HCT116 (cell line): ENCODE results near the gene SLC41A3. TPM values are rescaled to one million over a fixed set of nuclear protein-coding genes. Genes with fewer than 3 reads are reported as not detected.
A peak's percentile ranks its signal among the peaks of the same experiment; 100 is the strongest.

Experiments used
- ATAC-seq: fragments of 200-7000 bp; cut with Tn5 transposase; 2 replicates; pipeline ENCODE4 v1.9.1; 2020; ENCODE audit warnings: mild to moderate bottlenecking, moderate library complexity
- BruUV-seq: library from RNA; stranded (reverse); fragments of 400-500 nt; replicated peaks from 2 replicates; lab custom pipeline; 2021; lab: Mats Ljungman, UMichigan
- CTCF ChIA-PET: fragments of 300-600 bp; sonication (Branson Sonifier 250); formaldehyde crosslinking; loops from one replicate; lab custom pipeline; 2021; ENCODE audit warnings: antibody characterized with exemption; lab: Charles Lee
- POLR2A ChIA-PET: fragments of 300-600, 350-600 bp; sonication (Branson Sonifier 250); formaldehyde crosslinking; loops from one replicate; lab custom pipeline; 2021; ENCODE audit warnings: antibody characterized with exemption; lab: Charles Lee
- RAD21 ChIA-PET, 2 experiments: fragments of 300-600 bp; sonication (Branson Sonifier 250); formaldehyde crosslinking; loops; one replicate each; lab custom pipeline; 2023; ENCODE audit warnings: low total read pairs in 2 of 2; ENCODE audit not compliant: uncharacterized antibody in 2 of 2, unreplicated experiment in 2 of 2, low non-redundant PET in 1 of 2; lab: Charles Lee
- DNase-seq: peaks from one replicate; pipeline ENCODE4 v3.0.0-alpha.2; 2010; ENCODE audit warnings: low read depth, low spot score
- H2AFZ ChIP-seq: fragments of 200-600 bp; shearing (Covaris generic), sonication (generic); 2 replicates; pipeline ENCODE4 v1.6.1; 2017; ENCODE audit warnings: low read depth, mixed run types, mixed read lengths, antibody characterized with exemption, low read length; ENCODE audit not compliant: poor library complexity, severe bottlenecking
- H3K27ac ChIP-seq: 2 replicates; pipeline ENCODE4 v1.5.1; 2012; ENCODE audit warnings: low read depth, low read length
- H3K27me3 ChIP-seq: fragments of 200-600 bp; sonication (generic); 2 replicates; pipeline ENCODE4 v1.6.1; 2016; ENCODE audit warnings: mixed run types, low read length, mixed read lengths; ENCODE audit not compliant: insufficient read depth
- H3K36me3 ChIP-seq, 2 experiments: fragments of 200-500 bp in 1 of 2; fragments of 200-600 bp in 1 of 2; sonication (Bioruptor generic) in 1 of 2; sonication (generic) in 1 of 2; 2 replicates each; pipeline versions ENCODE4 v1.5.1 to v1.6.1; 2014 to 2016; ENCODE audit warnings: low read length in 2 of 2, inconsistent platforms in 1 of 2, mixed read lengths in 1 of 2, mixed run types in 1 of 2; ENCODE audit not compliant: insufficient read depth in 2 of 2, control insufficient read depth in 1 of 2
- H3K4me1 ChIP-seq, 2 experiments: fragments of 200-600 bp in 1 of 2; sonication (generic) in 1 of 2; 2 replicates each; pipeline versions ENCODE4 v1.5.1 to v1.6.1; 2012 to 2017; ENCODE audit warnings: low read length in 2 of 2, inconsistent platforms in 1 of 2, mild to moderate bottlenecking in 1 of 2, mixed read lengths in 1 of 2, mixed run types in 1 of 2, moderate library complexity in 1 of 2; ENCODE audit not compliant: insufficient read depth in 2 of 2, control insufficient read depth in 1 of 2
- H3K4me2 ChIP-seq: fragments of 200-600 bp; sonication (generic); 2 replicates; pipeline ENCODE4 v1.6.1; 2017; ENCODE audit warnings: mixed run types, low read length, mixed read lengths
- H3K4me3 ChIP-seq, 2 experiments: fragments of 200-600 bp in 1 of 2; sonication (generic) in 1 of 2; replicated peaks in 1 of 2; 2 replicates each; pipeline ENCODE4 v1.5.1; 2011 to 2016; ENCODE audit warnings: low read length in 2 of 2, control low read depth in 1 of 2, low read depth in 1 of 2, mild to moderate bottlenecking in 1 of 2, mixed read lengths in 1 of 2, mixed run types in 1 of 2
- H3K79me2 ChIP-seq: fragments of 200-600 bp; sonication (generic); 2 replicates; pipeline ENCODE4 v1.6.1; 2017; ENCODE audit warnings: mild to moderate bottlenecking, mixed run types, low read length, moderate library complexity, mixed read lengths; ENCODE audit not compliant: insufficient read depth
- H3K9ac ChIP-seq: fragments of 200-600 bp; sonication (generic); 2 replicates; pipeline ENCODE4 v1.6.1; 2016; ENCODE audit warnings: low read length, mixed read lengths
- H3K9me2 ChIP-seq: fragments of 200-600 bp; sonication (generic), shearing (Covaris generic); 2 replicates; pipeline ENCODE4 v1.6.1; 2017; ENCODE audit warnings: mixed run types, mild to moderate bottlenecking, moderate library complexity; ENCODE audit not compliant: insufficient read depth
- H3K9me3 ChIP-seq, 2 experiments: fragments of 200-500 bp in 1 of 2; fragments of 200-600 bp in 1 of 2; sonication (Bioruptor generic) in 1 of 2; sonication (generic) in 1 of 2; 2 replicates each; pipeline ENCODE4 v1.6.1; 2014 to 2017; ENCODE audit warnings: low read length in 2 of 2, mixed read lengths in 2 of 2, inconsistent platforms in 1 of 2, low read depth in 1 of 2, mild to moderate bottlenecking in 1 of 2, mixed run types in 1 of 2, moderate library complexity in 1 of 2; ENCODE audit not compliant: control insufficient read depth in 1 of 2, insufficient read depth in 1 of 2
- H4K20me1 ChIP-seq: fragments of 200-600 bp; sonication (generic), shearing (Covaris generic); 2 replicates; pipeline ENCODE4 v1.6.1; 2017; ENCODE audit warnings: mixed run types, mild to moderate bottlenecking, moderate library complexity; ENCODE audit not compliant: insufficient read depth
- CEBPB ChIP-seq: IDR thresholded peaks from 2 replicates; pipeline ENCODE4 v1.6.1; 2012; ENCODE audit warnings: low read depth
- EGR1 ChIP-seq: IDR thresholded peaks from 2 replicates; pipeline ENCODE4 v1.6.1; 2012; ENCODE audit warnings: low read depth
- FOSL1 ChIP-seq: IDR thresholded peaks from 2 replicates; pipeline ENCODE4 v1.6.1; 2012; ENCODE audit warnings: low read depth
- SP1 ChIP-seq: IDR thresholded peaks from 2 replicates; pipeline ENCODE4 v1.6.1; 2012; ENCODE audit warnings: low read depth
- ZFX ChIP-seq: fragments of 450-650 bp; IDR thresholded peaks from 2 replicates; pipeline ENCODE4 v1.6.1; 2017
- intact Hi-C: fragments of 100-400 bp; cut with micrococcal nuclease; formaldehyde crosslinking; loops from 2 replicates; pipeline ENCODE4 v1.10.0; 2022
- total RNA-seq: library from RNA; stranded (reverse); gene quantifications from one replicate; pipeline ENCODE4 v1.2.1, GENCODE V29; 2021; ENCODE audit not compliant: unreplicated experiment
- TF ChIP-seq, protein P1 (sequence below): IDR thresholded peaks from 2 replicates; pipeline ENCODE4 v1.6.1; 2012; ENCODE audit warnings: low read depth

The SLC41A3 gene
- total RNA-seq, 1 experiment from 2014 or later: 45.9 TPM

DNA sequence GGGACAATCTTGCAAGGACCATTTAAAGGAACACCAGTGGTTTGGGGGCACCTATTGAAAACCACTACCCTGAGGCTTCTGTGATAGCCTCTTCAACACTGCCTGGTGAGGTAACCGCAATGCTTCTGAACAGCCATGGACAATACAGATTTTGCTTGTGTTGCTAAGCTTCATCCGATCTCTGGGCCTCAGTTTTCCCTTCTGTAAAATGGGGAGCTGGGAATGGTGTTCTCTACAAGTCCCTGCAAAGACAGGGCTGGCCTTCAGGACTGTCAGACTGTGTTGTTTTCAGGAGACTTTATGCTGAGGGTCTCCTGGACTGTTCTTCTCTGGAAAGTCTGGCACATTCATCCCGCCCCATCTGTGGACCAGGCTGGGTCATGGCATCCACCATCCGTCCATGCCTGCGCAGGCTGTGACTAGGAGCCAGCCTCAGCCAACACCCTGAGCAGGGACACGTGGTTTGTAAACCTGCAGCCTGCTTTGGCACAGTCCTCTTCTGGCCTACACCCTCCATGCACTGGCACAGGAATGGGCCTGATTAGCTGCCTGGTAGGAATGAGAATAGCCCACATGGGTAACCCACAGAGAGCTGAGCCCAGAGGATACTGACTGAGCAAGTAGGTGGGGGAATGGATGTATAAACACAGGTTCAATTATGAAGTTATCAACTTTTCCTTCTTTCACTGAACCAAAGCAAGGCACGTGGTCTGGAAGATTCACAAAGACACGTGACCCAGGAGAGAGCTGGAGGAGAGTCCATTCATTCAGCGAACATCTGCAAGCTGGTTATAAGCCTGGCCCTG, 59.7 kb downstream of the SLC41A3 start:
- no peaks in the 10 kb centered on the region for H3K79me2 ChIP-seq
- TF ChIP-seq SP1 (no peak), EGR1 (no peak), FOSL1 (no peak), ZFX (no peak), CEBPB (no peak)
- TF ChIP-seq, all 23 proteins: peak for 0
- Histone ChIP-seq H3K27me3 (no peaks in the 10 kb centered on the region), H3K9ac (no peak overlapping the region), H3K27ac (no peak overlapping the region), H2AFZ (no peak overlapping the region), H3K4me3 (no peak overlapping the region), H4K20me1 (no peaks in the 10 kb centered on the region), H3K4me1 (no peaks in the 10 kb centered on the region), H3K4me2 (no peak overlapping the region), H3K9me3 (peaks cover 7 to 11% of the 10 kb centered on the region in 2 experiments; a peak in 2 of 4 replicates), H3K36me3 (0 out of 4 replicates have a peak, but pooled peaks cover 0 to 5% of the 10 kb centered on the region in 2 experiments), H3K9me2 (no peaks in the 10 kb centered on the region)
- RAD21 ChIA-PET: no interaction called here
- CTCF ChIA-PET: no interaction called here
- ATAC-seq: no peak
- intact Hi-C loops: no loop called here
- no TSS peak for BruUV-seq
- no peak for DNase-seq
- POLR2A ChIA-PET: no interaction called here

GRCh38 chr3:126023390-126023789, 60.5 kb downstream of the SLC41A3 start:
- no peaks in the 10 kb centered on the region for H3K4me1 ChIP-seq
- TF ChIP-seq EGR1: no peak
- TF ChIP-seq, protein P1, sequence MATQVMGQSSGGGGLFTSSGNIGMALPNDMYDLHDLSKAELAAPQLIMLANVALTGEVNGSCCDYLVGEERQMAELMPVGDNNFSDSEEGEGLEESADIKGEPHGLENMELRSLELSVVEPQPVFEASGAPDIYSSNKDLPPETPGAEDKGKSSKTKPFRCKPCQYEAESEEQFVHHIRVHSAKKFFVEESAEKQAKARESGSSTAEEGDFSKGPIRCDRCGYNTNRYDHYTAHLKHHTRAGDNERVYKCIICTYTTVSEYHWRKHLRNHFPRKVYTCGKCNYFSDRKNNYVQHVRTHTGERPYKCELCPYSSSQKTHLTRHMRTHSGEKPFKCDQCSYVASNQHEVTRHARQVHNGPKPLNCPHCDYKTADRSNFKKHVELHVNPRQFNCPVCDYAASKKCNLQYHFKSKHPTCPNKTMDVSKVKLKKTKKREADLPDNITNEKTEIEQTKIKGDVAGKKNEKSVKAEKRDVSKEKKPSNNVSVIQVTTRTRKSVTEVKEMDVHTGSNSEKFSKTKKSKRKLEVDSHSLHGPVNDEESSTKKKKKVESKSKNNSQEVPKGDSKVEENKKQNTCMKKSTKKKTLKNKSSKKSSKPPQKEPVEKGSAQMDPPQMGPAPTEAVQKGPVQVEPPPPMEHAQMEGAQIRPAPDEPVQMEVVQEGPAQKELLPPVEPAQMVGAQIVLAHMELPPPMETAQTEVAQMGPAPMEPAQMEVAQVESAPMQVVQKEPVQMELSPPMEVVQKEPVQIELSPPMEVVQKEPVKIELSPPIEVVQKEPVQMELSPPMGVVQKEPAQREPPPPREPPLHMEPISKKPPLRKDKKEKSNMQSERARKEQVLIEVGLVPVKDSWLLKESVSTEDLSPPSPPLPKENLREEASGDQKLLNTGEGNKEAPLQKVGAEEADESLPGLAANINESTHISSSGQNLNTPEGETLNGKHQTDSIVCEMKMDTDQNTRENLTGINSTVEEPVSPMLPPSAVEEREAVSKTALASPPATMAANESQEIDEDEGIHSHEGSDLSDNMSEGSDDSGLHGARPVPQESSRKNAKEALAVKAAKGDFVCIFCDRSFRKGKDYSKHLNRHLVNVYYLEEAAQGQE: peak; percentile 28
- no peaks in the 10 kb centered on the region for H3K27me3 ChIP-seq
- no peak overlapping the region for H3K9ac ChIP-seq
- ChIA-PET RAD21 (no interaction called here), CTCF (no interaction called here), POLR2A (no interaction called here)
- intact Hi-C loops: no loop called here
- no peak for ATAC-seq
- no peak overlapping the region for H3K27ac ChIP-seq
- no peak overlapping the region for H3K4me3 ChIP-seq
- BruUV-seq: no TSS peak
- peaks cover 4 to 11% of the 10 kb centered on the region in 2 experiments; a peak in 2 of 4 replicates for H3K9me3 ChIP-seq
- no peaks in the 10 kb centered on the region for H4K20me1 ChIP-seq
- 0 out of 4 replicates have a peak, but pooled peaks cover 0 to 5% of the 10 kb centered on the region in 2 experiments for H3K36me3 ChIP-seq
- H3K4me2 ChIP-seq: no peak overlapping the region
- no peaks in the 10 kb centered on the region for H3K79me2 ChIP-seq
- no peaks in the 10 kb centered on the region for H3K9me2 ChIP-seq
- no peak overlapping the region for H2AFZ ChIP-seq
- no peak for DNase-seq
